Sigmoid colon (tissue), 4 donors: Measurements from ENCODE around the gene PPFIA2.

Experiments used
- EP300 ChIP-seq, 4 donors: sonication (generic); formaldehyde crosslinking; IDR thresholded peaks; one replicate each; pipeline ENCODE4 v1.6.1; 2017; ENCODE audit warnings: antibody characterized with exemption in 4 of 4
- POLR2A ChIP-seq, 2 donors: fragments of 450-650 bp; IDR thresholded peaks; one replicate each; pipeline ENCODE4 v1.6.1; 2016; ENCODE audit warnings: antibody characterized with exemption in 2 of 2, mild to moderate bottlenecking in 2 of 2, moderate library complexity in 2 of 2
- POLR2AphosphoS5 ChIP-seq, 4 donors: sonication (generic); formaldehyde crosslinking; IDR thresholded peaks; one replicate each; pipeline ENCODE4 v1.6.1; 2017; ENCODE audit warnings: antibody characterized with exemption in 4 of 4
- TF ChIP-seq, protein P1 (sequence below), 4 experiments: fragments of 450-650 bp in 3 of 4; fragments of 200-600 bp in 1 of 4; IDR thresholded peaks; one replicate each; pipeline ENCODE4 v1.5.1; 2016 to 2019; ENCODE audit warnings: antibody characterized with exemption in 4 of 4, mild to moderate bottlenecking in 3 of 4, moderate library complexity in 2 of 4

- TF ChIP-seq, protein P1, sequence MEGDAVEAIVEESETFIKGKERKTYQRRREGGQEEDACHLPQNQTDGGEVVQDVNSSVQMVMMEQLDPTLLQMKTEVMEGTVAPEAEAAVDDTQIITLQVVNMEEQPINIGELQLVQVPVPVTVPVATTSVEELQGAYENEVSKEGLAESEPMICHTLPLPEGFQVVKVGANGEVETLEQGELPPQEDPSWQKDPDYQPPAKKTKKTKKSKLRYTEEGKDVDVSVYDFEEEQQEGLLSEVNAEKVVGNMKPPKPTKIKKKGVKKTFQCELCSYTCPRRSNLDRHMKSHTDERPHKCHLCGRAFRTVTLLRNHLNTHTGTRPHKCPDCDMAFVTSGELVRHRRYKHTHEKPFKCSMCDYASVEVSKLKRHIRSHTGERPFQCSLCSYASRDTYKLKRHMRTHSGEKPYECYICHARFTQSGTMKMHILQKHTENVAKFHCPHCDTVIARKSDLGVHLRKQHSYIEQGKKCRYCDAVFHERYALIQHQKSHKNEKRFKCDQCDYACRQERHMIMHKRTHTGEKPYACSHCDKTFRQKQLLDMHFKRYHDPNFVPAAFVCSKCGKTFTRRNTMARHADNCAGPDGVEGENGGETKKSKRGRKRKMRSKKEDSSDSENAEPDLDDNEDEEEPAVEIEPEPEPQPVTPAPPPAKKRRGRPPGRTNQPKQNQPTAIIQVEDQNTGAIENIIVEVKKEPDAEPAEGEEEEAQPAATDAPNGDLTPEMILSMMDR (IDR thresholded peaks at IDR 0.05) = no peak
- TF ChIP-seq POLR2A (IDR thresholded peaks at IDR 0.05) (no peak), POLR2AphosphoS5 (IDR thresholded peaks at IDR 0.05) (no peak), EP300 (IDR thresholded peaks at IDR 0.05) (no peak)
Measured at GRCh38 chr12:81221681-81222080, 537.5 kb downstream of the PPFIA2 start.
